NT2/D1 (cell line): ENCODE results near the gene CLDN19.
"Not testable (repeated sequence)": the region's sequence is repeated elsewhere in the genome, so short reads cannot be mapped to it uniquely, and the experiment has no call there.

ENCODE experiments used
- YY1 ChIP-seq: IDR thresholded peaks from 2 replicates; pipeline ENCODE4 v1.6.1; 2011; ENCODE audit not compliant: insufficient read length, insufficient read depth
- ZNF274 ChIP-seq: IDR thresholded peaks from 2 replicates; pipeline ENCODE4 v1.6.1; 2011; ENCODE audit warnings: mild to moderate bottlenecking, low read depth, low read length

DNA sequence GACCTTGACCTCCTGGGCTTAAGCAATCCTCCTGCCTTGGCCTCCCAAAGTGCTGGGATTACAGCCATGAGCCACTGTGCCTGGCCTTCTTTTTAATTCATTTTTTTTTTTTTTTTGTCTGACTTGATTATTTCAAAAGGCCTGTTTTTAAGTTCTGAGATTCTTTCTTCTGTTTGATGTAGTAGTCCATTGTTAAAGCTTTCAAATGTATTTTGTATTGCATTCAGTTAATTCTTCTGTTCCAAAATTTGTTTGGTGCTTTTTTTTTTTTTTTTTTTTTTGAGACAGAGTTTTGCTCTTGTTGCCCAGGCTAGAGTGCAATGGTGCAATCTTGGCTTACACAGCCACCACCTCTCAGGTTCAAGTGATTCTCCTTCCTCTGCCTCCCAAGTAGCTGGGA lies 25.6 kb downstream of the CLDN19 start:
- not testable (repeated sequence) for TF ChIP-seq ZNF274, YY1
